Nephron (organoid): ENCODE results near the gene ST3GAL2.

Source experiments
- H3K27ac Mint-ChIP-seq, 3 experiments: 2 replicates each; pipeline ENCODE4 v1.8.0; 2020; ENCODE audit warnings: mixed read lengths in 3 of 3, mild to moderate bottlenecking in 2 of 3, moderate library complexity in 1 of 3
- H3K27me3 Mint-ChIP-seq: 2 replicates; pipeline ENCODE4 v1.8.0; 2021; ENCODE audit warnings: low read depth, mild to moderate bottlenecking, moderate library complexity, mixed read lengths
- H3K36me3 Mint-ChIP-seq: 2 replicates; pipeline ENCODE4 v1.8.0; 2020; ENCODE audit warnings: low read depth, mixed read lengths
- H3K4me1 Mint-ChIP-seq: 2 replicates; pipeline ENCODE4 v1.8.0; 2020; ENCODE audit warnings: mixed read lengths
- H3K4me3 Mint-ChIP-seq, 3 experiments: 2 replicates each; pipeline ENCODE4 v1.8.0; 2020; ENCODE audit warnings: mild to moderate bottlenecking in 3 of 3, mixed read lengths in 3 of 3, moderate library complexity in 2 of 3
- H3K9me3 Mint-ChIP-seq: 2 replicates; pipeline ENCODE4 v1.8.0; 2020; ENCODE audit warnings: mixed read lengths
- CTCF ChIP-seq, 3 experiments: fragments of 200-600 bp; sonication (generic); IDR thresholded peaks; one replicate each; pipeline ENCODE4 v1.5.0; 2021; ENCODE audit warnings: antibody characterized with exemption in 3 of 3; ENCODE audit not compliant: unreplicated experiment in 3 of 3

ST3GAL2 gene

GRCh38 chr16:70460737-70461261, 21.9 kb upstream of the ST3GAL2 start:
- Mint-ChIP-seq H3K27me3 (no peaks in the 10 kb centered on the region), H3K4me3 (no peak overlapping the region), H3K4me1 (peaks cover 4% of the 10 kb centered on the region), H3K9me3 (no peaks in the 10 kb centered on the region), H3K36me3 (no peaks in the 10 kb centered on the region), H3K27ac (peak overlapping the region; percentile 64 to 77 (median 76))
- peak in 1 of 3 experiments; percentile 12 for TF ChIP-seq CTCF (IDR thresholded peaks at IDR 0.05; ENCODE audit: unreplicated experiment in 3 of 3)

- no peaks in the 10 kb centered on the region for H3K27me3 Mint-ChIP-seq
- TF ChIP-seq CTCF (IDR thresholded peaks at IDR 0.05; ENCODE audit: unreplicated experiment in 3 of 3), result no peak
- no peaks in the 10 kb centered on the region for H3K36me3 Mint-ChIP-seq
- peak overlapping the region in 1 of 3 experiments; percentile 41 for H3K27ac Mint-ChIP-seq
- peak overlapping the region; percentile 54 to 72 (median 69) for H3K4me3 Mint-ChIP-seq
- peaks cover 4% of the 10 kb centered on the region for H3K4me1 Mint-ChIP-seq
- H3K9me3 Mint-ChIP-seq, result no peaks in the 10 kb centered on the region
These were observed 18.7 kb upstream of the ST3GAL2 start for GRCh38 chr16:70457446-70458166.

GRCh38 chr16:70455910-70456309, 17.0 kb upstream of the ST3GAL2 start:
- peak overlapping the region; percentile 67 to 96 (median 79) for H3K4me3 Mint-ChIP-seq
- TF ChIP-seq CTCF (IDR thresholded peaks at IDR 0.05; ENCODE audit: unreplicated experiment in 3 of 3), result no peak
- no peaks in the 10 kb centered on the region for H3K4me1 Mint-ChIP-seq
- peak overlapping the region; percentile 35 to 71 (median 70) for H3K27ac Mint-ChIP-seq
- H3K36me3 Mint-ChIP-seq, result no peaks in the 10 kb centered on the region
- H3K27me3 Mint-ChIP-seq, result no peaks in the 10 kb centered on the region
- H3K9me3 Mint-ChIP-seq, result no peaks in the 10 kb centered on the region

DNA sequence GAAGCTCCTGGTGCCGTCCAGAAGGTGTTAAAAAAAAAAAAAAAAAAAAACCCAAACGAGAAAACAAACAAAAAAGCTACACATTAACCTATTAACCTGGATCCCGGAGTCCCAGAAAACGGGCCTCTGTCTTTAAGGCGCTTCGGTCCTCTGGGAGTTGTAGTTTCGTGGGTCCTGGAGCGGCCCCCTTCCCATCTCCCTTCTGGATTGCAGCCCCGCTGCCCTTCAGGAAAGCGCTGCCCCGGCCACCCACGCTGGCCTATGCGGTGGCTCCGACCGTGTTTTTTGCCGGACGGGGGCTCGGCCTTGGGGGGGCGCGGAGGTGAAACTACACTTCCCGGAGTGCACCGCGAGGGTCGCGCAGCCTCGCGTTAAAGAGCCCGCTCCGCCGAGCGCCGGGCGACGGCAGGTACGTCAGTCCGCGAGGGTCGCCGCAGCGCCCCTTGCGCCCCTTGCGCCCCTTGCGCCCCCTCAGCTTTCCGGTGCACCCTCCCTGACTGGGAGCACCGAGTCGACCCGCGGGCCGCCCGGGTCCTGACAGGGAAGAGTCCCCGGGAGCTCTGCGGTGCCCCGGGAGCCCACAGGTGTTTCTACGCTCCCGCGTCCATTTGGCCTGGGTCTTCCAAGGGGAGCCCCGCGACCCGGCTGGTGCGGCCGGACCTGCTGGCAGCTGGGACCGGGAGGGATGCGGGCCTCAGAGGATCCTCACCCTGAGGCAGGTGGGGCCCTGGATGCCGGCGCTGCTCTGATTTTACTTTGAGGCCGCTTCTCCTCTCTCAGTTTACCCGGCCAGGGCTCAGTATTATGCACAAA, 15.5 kb upstream of the ST3GAL2 start, which contains the start of gene FCSK:
FCSK (plus strand) TSS at position 374 of the 813 bp plus-strand sequence. CDS start 8,596 bp downstream, outside the sequence.
- Mint-ChIP-seq H3K27me3 (no peaks in the 10 kb centered on the region), H3K9me3 (no peaks in the 10 kb centered on the region), H3K27ac (peak within 1 kb of the TSS; percentile 94 to 98 (median 97)), H3K4me3 (peak within 1 kb of the TSS; percentile 87 to 96 (median 93)), H3K4me1 (no peaks in the 10 kb centered on the region), H3K36me3 (no peaks in the 10 kb centered on the region)
- peak in 1 of 3 experiments; percentile 18 for TF ChIP-seq CTCF (IDR thresholded peaks at IDR 0.05; ENCODE audit: unreplicated experiment in 3 of 3)

GRCh38 chr16:70453892-70454221, 15.0 kb upstream of the ST3GAL2 start:
- H3K36me3 Mint-ChIP-seq, result no peaks in the 10 kb centered on the region

More at GRCh38 chr16:70453892-70454221, 15.0 kb upstream of the ST3GAL2 start:
- no peaks in the 10 kb centered on the region for H3K27me3 Mint-ChIP-seq
- TF ChIP-seq CTCF (IDR thresholded peaks at IDR 0.05; ENCODE audit: unreplicated experiment in 3 of 3), result no peak
- no peaks in the 10 kb centered on the region for H3K9me3 Mint-ChIP-seq
- H3K4me3 Mint-ChIP-seq, result peak overlapping the region; percentile 87 to 96 (median 93)
- no peaks in the 10 kb centered on the region for H3K4me1 Mint-ChIP-seq
- peak overlapping the region; percentile 94 to 98 (median 97) for H3K27ac Mint-ChIP-seq
